Keratinocyte (primary cell): ENCODE measurements around the gene PTPA. TPM values are rescaled to one million over a fixed set of nuclear protein-coding genes. Genes with fewer than 3 reads are reported as not detected.

Experiments used
- DNase-seq: peaks from one replicate; pipeline ENCODE4 v3.0.0-alpha.2; 2011; ENCODE audit warnings: low read depth, missing footprints, low spot score
- FAIRE-seq: peaks from 2 replicates; lab custom pipeline; 2011; peaks lifted over from hg19 to GRCh38; lab: Jason Lieb, UNC
- H2AFZ ChIP-seq: 2 replicates; pipeline ENCODE4 v1.6.0; 2012; ENCODE audit warnings: low read length, control low read depth, inconsistent platforms; ENCODE audit not compliant: control insufficient read depth
- H3K27ac ChIP-seq: 2 replicates; pipeline ENCODE4 v1.5.1; 2011; ENCODE audit warnings: low read length; ENCODE audit not compliant: control insufficient read depth, insufficient read depth
- H3K27me3 ChIP-seq: 3 replicates; pipeline ENCODE4 v1.6.0; 2011; ENCODE audit warnings: low read length; ENCODE audit not compliant: control insufficient read depth, insufficient read depth; ENCODE audit errors: extremely low read depth
- H3K36me3 ChIP-seq, 2 experiments: 2 replicates in 1 of 2; 3 replicates in 1 of 2; pipeline ENCODE4 v1.5.1; 2011; ENCODE audit warnings: low read length in 2 of 2, mild to moderate bottlenecking in 1 of 2; ENCODE audit not compliant: control insufficient read depth in 2 of 2, insufficient read depth in 2 of 2; ENCODE audit errors: extremely low read depth in 1 of 2
- H3K4me1 ChIP-seq: 3 replicates; pipeline ENCODE4 v1.5.1; 2011; ENCODE audit warnings: low read length; ENCODE audit not compliant: control insufficient read depth, insufficient read depth; ENCODE audit errors: extremely low read depth
- H3K4me2 ChIP-seq: 3 replicates; pipeline ENCODE4 v1.6.0; 2011; ENCODE audit warnings: low read depth, low read length; ENCODE audit not compliant: control insufficient read depth, insufficient read depth; ENCODE audit errors: extremely low read depth
- H3K4me3 ChIP-seq, 3 experiments: fragments of 200-600 bp in 1 of 3; sonication (generic) in 1 of 3; 2 replicates in 2 of 3; 3 replicates in 1 of 3; pipeline ENCODE4 v1.5.1; 2011 to 2016; ENCODE audit warnings: low read length in 3 of 3, mild to moderate bottlenecking in 3 of 3, control low read depth in 2 of 3, inconsistent platforms in 1 of 3, low read depth in 1 of 3, mixed read lengths in 1 of 3, mixed run types in 1 of 3, moderate library complexity in 1 of 3; ENCODE audit not compliant: control insufficient read depth in 2 of 3, insufficient read depth in 2 of 3; ENCODE audit errors: extremely low read depth in 1 of 3
- H3K79me2 ChIP-seq: 2 replicates; pipeline ENCODE4 v1.6.0; 2012; ENCODE audit warnings: low read length; ENCODE audit not compliant: control insufficient read depth, insufficient read depth
- H3K9ac ChIP-seq: 3 replicates; pipeline ENCODE4 v1.6.0; 2011; ENCODE audit warnings: low read length; ENCODE audit not compliant: control insufficient read depth, insufficient read depth; ENCODE audit errors: extremely low read depth
- H3K9me1 ChIP-seq: 3 replicates; pipeline ENCODE4 v1.6.0; 2011; ENCODE audit warnings: low read length; ENCODE audit not compliant: control insufficient read depth, insufficient read depth; ENCODE audit errors: extremely low read depth
- H3K9me3 ChIP-seq: 2 replicates; pipeline ENCODE4 v1.5.1; 2012; ENCODE audit warnings: low read depth, low read length; ENCODE audit not compliant: control insufficient read depth
- H4K20me1 ChIP-seq: 3 replicates; pipeline ENCODE4 v1.6.0; 2011; ENCODE audit warnings: low read length; ENCODE audit not compliant: control insufficient read depth, insufficient read depth; ENCODE audit errors: extremely low read depth
- EZH2 ChIP-seq: IDR thresholded peaks from one replicate; pipeline ENCODE4 v1.6.1; 2012; ENCODE audit warnings: inconsistent platforms, mild to moderate bottlenecking, low read length, moderate library complexity
- dilution Hi-C: fragments of 300-500 bp; cut with MboI; formaldehyde crosslinking; loops from one replicate; pipeline ENCODE4 v1.7.0; 2020; ENCODE audit warnings: low sequenced_read_pairs; ENCODE audit not compliant: extremely low pct_ligation_motif_present
- polyA plus RNA-seq, 5 experiments: library from polyadenylated mRNA; depleted of rRNA in 3 of 5; stranded (reverse) in 3 of 5; stranded (forward) in 1 of 5; unstranded in 1 of 5; fragments of >200 nt; gene quantifications; 1 replicate in 1 of 5; 2 replicates in 3 of 5; 3 replicates in 1 of 5; pipeline versions ENCODE4 v1.2.1 to v1.2.3, GENCODE V29; 2011 to 2012; ENCODE audit warnings: missing spikeins in 2 of 5, low read depth in 1 of 5, low replicate concordance in 1 of 5
- TF ChIP-seq, protein P1 (sequence below), 3 experiments: IDR thresholded peaks in 1 of 3; conservative IDR thresholded peaks in 1 of 3; optimal IDR thresholded peaks in 1 of 3; 2 replicates in 2 of 3; 3 replicates in 1 of 3; pipeline versions ENCODE3 to v1.5.1; 2011; ENCODE audit warnings: low read length in 3 of 3, mild to moderate bottlenecking in 3 of 3, moderate library complexity in 2 of 3, control low read depth in 1 of 3, inconsistent platforms in 1 of 3; ENCODE audit not compliant: insufficient read depth in 2 of 3; ENCODE audit errors: extremely low read depth in 1 of 3

Gene PTPA
- polyA plus RNA-seq, 1 donor (not counting 4 experiments of a cell fraction or from before 2014, with no cell fraction given) = 98.0 TPM

GRCh38 chr9:129160712-129161533 is 49.7 kb downstream of the PTPA start:
- FAIRE-seq (no peak), DNase-seq (no peak)
- Histone ChIP-seq H3K9me1 (no peaks in the 10 kb centered on the region), H3K79me2 (no peaks in the 10 kb centered on the region), H2AFZ (no peak overlapping the region), H3K4me1 (peaks cover 6% of the 10 kb centered on the region), H3K4me2 (no peak overlapping the region), H3K36me3 (no peaks in the 10 kb centered on the region), H3K9ac (no peak overlapping the region), H3K4me3 (no peak overlapping the region), H3K27me3 (no peaks in the 10 kb centered on the region), H3K27ac (no peak overlapping the region), H4K20me1 (no peaks in the 10 kb centered on the region), H3K9me3 (no peaks in the 10 kb centered on the region)
- TF ChIP-seq, protein P1, sequence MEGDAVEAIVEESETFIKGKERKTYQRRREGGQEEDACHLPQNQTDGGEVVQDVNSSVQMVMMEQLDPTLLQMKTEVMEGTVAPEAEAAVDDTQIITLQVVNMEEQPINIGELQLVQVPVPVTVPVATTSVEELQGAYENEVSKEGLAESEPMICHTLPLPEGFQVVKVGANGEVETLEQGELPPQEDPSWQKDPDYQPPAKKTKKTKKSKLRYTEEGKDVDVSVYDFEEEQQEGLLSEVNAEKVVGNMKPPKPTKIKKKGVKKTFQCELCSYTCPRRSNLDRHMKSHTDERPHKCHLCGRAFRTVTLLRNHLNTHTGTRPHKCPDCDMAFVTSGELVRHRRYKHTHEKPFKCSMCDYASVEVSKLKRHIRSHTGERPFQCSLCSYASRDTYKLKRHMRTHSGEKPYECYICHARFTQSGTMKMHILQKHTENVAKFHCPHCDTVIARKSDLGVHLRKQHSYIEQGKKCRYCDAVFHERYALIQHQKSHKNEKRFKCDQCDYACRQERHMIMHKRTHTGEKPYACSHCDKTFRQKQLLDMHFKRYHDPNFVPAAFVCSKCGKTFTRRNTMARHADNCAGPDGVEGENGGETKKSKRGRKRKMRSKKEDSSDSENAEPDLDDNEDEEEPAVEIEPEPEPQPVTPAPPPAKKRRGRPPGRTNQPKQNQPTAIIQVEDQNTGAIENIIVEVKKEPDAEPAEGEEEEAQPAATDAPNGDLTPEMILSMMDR (optimal IDR thresholded peaks at IDR 0.05 in 1 of 3, IDR thresholded peaks at IDR 0.05 in 1 of 3, conservative IDR thresholded peaks at IDR 0.05 in 1 of 3; ENCODE audit: extremely low read depth in 1 of 3, insufficient read depth in 2 of 3, low read length in 3 of 3) = no peak
- no peak for TF ChIP-seq EZH2
- dilution Hi-C loops = loop anchor here (25.0 kb wide), 1 partner anchor 451 kb away; the partner anchor contains the start of gene C9orf50

DNA sequence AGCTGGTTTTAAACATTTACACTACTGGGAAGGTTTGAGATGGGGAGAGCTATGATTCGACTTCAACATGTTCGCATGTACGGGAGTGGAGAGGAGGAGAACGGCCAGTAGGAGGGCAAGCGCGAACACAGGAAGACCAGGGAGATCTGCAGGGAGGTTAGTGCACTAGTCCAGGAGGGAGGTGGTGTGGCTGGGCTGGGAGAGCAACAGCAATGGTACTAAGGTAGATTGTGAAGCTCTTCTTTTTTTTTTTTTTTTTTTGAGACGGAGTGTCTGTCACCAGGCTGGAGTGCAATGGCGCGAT is 50.3 kb downstream of the PTPA start:
- no peak for TF ChIP-seq EZH2
- TF ChIP-seq, protein P1 (optimal IDR thresholded peaks at IDR 0.05 in 1 of 3, IDR thresholded peaks at IDR 0.05 in 1 of 3, conservative IDR thresholded peaks at IDR 0.05 in 1 of 3; ENCODE audit: extremely low read depth in 1 of 3, insufficient read depth in 2 of 3, low read length in 3 of 3) = no peak
- dilution Hi-C loops = loop anchor here (25.0 kb wide), 1 partner anchor 451 kb away; the partner anchor contains the start of gene C9orf50
- Histone ChIP-seq H3K9ac (no peak overlapping the region), H3K36me3 (no peaks in the 10 kb centered on the region), H4K20me1 (no peaks in the 10 kb centered on the region), H3K27ac (no peak overlapping the region), H3K9me3 (no peaks in the 10 kb centered on the region), H3K27me3 (no peaks in the 10 kb centered on the region), H2AFZ (no peak overlapping the region), H3K4me1 (peaks cover 10% of the 10 kb centered on the region), H3K79me2 (no peaks in the 10 kb centered on the region), H3K4me3 (no peak overlapping the region), H3K9me1 (no peaks in the 10 kb centered on the region), H3K4me2 (no peak overlapping the region)
- DNase-seq (no peak), FAIRE-seq (no peak)
